RWPE2 (cell line): ENCODE measurements around the gene SASH1.

Experiments used
- ATAC-seq: fragments of 200-7000 bp; cut with Tn5 transposase; 3 replicates; pipeline ENCODE4 v1.9.1; 2021; ENCODE audit warnings: low read depth
- DNase-seq: peaks from one replicate; pipeline ENCODE4 v3.0.0-alpha.2; 2020; ENCODE audit warnings: low spot score
- H3K27ac ChIP-seq: fragments of 450-650 bp; 2 replicates; pipeline ENCODE4 v1.5.1; 2017; ENCODE audit warnings: mild to moderate bottlenecking; ENCODE audit not compliant: poor library complexity, severe bottlenecking
- H3K27me3 ChIP-seq: fragments of 250-450 bp; sonication (Bioruptor Pico); 2 replicates; pipeline ENCODE4 v1.5.1; 2021; ENCODE audit warnings: mild to moderate bottlenecking, moderate library complexity; ENCODE audit not compliant: insufficient read depth, poor library complexity, severe bottlenecking
- H3K36me3 ChIP-seq: fragments of 250-450 bp; sonication (Bioruptor Pico); 2 replicates; pipeline ENCODE4 v1.5.1; 2020; ENCODE audit warnings: low read depth, mild to moderate bottlenecking, moderate library complexity
- H3K4me1 ChIP-seq: fragments of 250-450 bp; sonication (Bioruptor Pico); 2 replicates; pipeline ENCODE4 v1.5.1; 2021; ENCODE audit warnings: mild to moderate bottlenecking, moderate library complexity; ENCODE audit not compliant: insufficient read depth, poor library complexity, severe bottlenecking
- H3K4me3 ChIP-seq: fragments of 250-450 bp; sonication (Bioruptor Pico); 2 replicates; pipeline ENCODE4 v1.5.1; 2021; ENCODE audit warnings: mild to moderate bottlenecking, moderate library complexity; ENCODE audit not compliant: severe bottlenecking
- H3K9me3 ChIP-seq: fragments of 250-450 bp; sonication (Bioruptor Pico); 2 replicates; pipeline ENCODE4 v1.5.1; 2021; ENCODE audit warnings: mild to moderate bottlenecking, moderate library complexity; ENCODE audit not compliant: severe bottlenecking
- CTCF ChIP-seq: fragments of 450-650 bp; IDR thresholded peaks from one replicate; pipeline ENCODE4 v1.5.1; 2017; ENCODE audit warnings: mild to moderate bottlenecking, moderate library complexity; ENCODE audit not compliant: poor library complexity, severe bottlenecking

SASH1 gene

DNA sequence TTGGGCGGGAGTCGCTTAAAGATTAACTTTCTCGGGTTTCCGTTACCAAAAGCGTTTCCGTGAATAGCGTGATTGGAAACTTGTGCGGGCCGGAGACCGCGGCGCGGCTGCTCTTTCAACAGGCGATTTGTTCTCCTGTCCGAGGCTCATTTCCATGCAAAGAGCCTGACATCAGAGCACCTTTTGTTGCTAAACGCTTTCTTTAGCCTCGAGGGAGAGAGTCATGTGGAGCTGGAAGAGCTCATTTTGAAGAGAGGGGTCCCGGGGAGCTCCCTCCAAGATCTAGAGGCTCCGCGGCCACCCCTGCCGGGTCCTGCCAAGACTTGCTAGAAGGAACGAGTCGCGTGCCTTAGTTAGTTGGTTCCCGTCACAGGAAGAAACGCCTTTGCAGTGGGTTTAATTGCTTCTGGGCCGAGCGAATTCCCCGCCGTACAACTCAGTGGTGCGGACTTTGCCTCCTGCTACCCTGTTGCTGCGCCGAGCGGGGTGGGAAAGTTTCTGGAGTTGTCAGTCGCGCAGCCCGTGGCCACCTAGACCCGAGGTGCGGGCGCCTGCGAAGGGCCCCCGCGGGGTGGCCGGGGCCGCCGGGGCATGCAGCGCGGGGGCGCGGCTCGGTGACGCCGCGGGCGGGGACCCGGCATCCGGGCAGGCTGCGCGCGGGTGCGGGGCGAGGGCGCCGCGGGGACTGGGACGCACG lies at the start of gene SASH1:
TSS of gene SASH1 (plus strand) at position 489 of the 697 bp plus-strand sequence. CDS start 230 bp downstream, outside the sequence.
- TF ChIP-seq CTCF = no peak
- Histone ChIP-seq H3K36me3 (no peaks in the 10 kb centered on the region), H3K27ac (peak within 1 kb of the TSS; percentile 62), H3K4me3 (peak within 1 kb of the TSS; percentile 74), H3K9me3 (no peaks in the 10 kb centered on the region), H3K27me3 (no peaks in the 10 kb centered on the region), H3K4me1 (peaks cover 18% of the 10 kb centered on the region)
- ATAC-seq = peak; percentile 80
- DNase-seq = peak; percentile 78

DNA sequence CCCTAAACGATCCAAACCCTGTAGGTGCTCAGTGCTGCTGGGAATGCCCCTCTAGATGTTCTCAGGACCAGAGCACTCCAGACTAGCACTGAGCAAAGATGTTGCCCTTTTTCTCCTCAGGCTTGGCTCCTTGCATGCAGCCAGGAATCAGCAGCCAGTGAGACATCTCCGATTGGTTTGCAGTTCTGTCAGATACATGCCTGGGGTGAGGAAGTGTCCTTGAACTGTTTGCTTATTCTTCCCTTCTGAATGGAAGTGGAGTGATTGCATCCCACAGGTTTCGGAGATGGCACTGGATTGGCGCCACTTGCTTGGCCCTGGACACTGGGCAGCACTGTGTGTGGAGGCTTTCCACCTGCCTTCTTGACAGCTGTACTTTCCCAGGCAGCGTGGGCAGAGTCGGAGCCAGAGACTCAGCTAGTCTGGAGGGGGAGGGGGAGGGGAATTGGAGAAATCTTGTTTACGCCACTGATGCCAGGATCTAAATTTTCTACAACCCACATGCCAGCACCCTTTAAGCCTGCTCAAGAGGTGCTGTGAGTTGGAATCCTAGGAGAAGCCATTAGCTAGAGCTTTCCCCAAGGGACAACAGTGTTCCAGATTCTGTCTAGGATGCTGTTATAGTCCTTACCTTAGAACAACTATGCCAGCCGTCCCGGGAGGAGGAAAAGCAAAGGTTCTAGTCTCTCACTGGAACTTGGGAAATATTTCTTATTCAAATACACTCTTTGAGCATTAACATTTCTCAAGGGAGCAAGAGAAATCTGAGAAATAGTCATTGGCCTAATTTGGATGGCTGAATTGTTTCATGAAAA lies 49.2 kb upstream of the SASH1 start:
- H3K9me3 ChIP-seq = no peaks in the 10 kb centered on the region
- no peak for TF ChIP-seq CTCF
- no peak overlapping the region for H3K27ac ChIP-seq
- ATAC-seq (no peak), DNase-seq (no peak)
- H3K4me3 ChIP-seq = no peak overlapping the region
- H3K36me3 ChIP-seq = no peaks in the 10 kb centered on the region
- no peaks in the 10 kb centered on the region for H3K4me1 ChIP-seq
- no peaks in the 10 kb centered on the region for H3K27me3 ChIP-seq

GRCh38 chr6:148294059-148294458 lies 48.6 kb upstream of the SASH1 start:
- no peaks in the 10 kb centered on the region for H3K27me3 ChIP-seq
- no peaks in the 10 kb centered on the region for H3K9me3 ChIP-seq
- H3K27ac ChIP-seq = no peak overlapping the region
- TF ChIP-seq CTCF = no peak
- H3K36me3 ChIP-seq = no peaks in the 10 kb centered on the region
- DNase-seq (no peak), ATAC-seq (no peak)
- H3K4me1 ChIP-seq = no peaks in the 10 kb centered on the region
- no peak overlapping the region for H3K4me3 ChIP-seq

DNA sequence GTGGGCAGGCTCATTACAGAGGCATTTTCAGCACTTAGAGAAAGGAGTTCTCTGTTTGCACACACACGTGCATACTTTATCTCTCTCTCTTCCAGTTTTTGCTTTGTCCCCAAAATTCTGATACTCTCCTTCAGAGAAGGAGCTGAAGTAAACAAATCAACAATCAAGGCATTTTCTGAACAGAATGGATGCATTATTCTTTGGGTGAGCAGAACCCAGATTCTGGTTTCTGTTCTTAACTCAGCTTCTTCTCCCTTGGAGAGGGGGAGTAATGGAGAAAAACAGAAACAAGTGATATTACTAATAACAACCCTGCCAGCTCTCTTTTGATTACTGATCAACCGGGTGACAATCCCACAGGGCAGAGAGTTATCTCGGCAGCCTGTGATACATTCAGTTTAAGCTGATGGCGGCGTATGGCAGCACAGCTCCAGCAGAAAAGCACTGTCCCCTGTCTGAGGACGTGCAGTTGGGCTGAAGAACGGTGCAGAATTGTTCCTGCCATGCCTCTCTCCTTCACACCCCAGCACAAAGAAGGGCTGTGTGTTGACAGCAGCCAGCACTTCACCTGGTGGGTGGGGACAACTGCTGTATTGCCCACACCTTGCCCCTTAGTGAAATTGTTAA lies 47.3 kb upstream of the SASH1 start:
- Histone ChIP-seq H3K27me3 (no peaks in the 10 kb centered on the region), H3K27ac (no peak overlapping the region), H3K4me1 (no peaks in the 10 kb centered on the region), H3K9me3 (no peaks in the 10 kb centered on the region), H3K4me3 (no peak overlapping the region), H3K36me3 (no peaks in the 10 kb centered on the region)
- TF ChIP-seq CTCF = no peak
- DNase-seq (no peak), ATAC-seq (no peak)
